Measurements from ENCODE around the gene SLC2A4RG.

The SLC2A4RG gene

GRCh38 chr20:63699466-63700198 is 39.9 kb upstream of the SLC2A4RG start:
- no peak for DNase-seq (ENCODE audit: low read depth)

DNA sequence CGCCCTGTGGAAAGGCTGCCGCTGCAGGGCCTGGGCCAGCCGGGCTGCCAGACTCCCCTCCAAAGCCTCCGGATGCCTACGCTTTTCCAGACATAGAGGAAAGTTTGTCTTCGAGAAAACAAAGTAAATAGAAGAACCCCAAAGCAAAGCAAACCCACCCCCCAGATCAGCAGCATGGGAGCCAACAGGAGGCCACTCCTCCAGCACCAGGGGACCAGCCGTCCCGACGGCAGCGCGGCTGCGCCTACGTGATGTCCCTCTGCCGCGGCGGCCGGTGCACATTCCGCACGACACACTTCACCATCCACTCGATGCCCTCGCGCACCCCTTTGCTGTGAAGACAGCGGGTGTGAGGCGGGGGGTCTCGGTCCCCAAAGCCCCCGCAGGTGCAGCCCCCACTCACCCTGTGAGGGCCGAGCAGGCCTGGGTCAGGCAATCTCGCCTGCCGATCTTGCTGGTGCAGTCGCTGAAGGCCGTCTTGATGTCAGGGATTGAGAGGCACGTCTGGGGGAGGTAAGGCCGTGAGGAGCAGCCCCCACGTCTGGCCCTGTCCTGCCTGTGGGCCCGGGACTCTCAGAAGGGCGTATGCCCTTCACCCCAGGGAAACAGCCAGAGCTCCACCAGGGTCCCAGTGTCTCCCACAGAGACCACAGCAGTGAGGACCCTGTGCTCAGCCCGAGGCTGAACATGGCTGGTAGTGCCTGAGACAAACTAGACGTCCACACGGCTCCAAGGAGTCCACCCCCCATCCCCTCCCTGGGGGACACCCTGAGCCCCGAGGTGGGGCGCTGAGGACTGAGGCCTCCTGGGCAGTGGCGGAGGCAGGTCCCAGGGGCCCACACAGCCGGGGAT is 39.2 kb upstream of the SLC2A4RG start:
- DNase-seq (ENCODE audit: low read depth), result no peak

GRCh38 chr20:63701051-63701328 is 38.6 kb upstream of the SLC2A4RG start:
- DNase-seq (ENCODE audit: low read depth), result no peak

GRCh38 chr20:63701329-63702035 is 38.1 kb upstream of the SLC2A4RG start:
- no peak for DNase-seq (ENCODE audit: low read depth)

DNA sequence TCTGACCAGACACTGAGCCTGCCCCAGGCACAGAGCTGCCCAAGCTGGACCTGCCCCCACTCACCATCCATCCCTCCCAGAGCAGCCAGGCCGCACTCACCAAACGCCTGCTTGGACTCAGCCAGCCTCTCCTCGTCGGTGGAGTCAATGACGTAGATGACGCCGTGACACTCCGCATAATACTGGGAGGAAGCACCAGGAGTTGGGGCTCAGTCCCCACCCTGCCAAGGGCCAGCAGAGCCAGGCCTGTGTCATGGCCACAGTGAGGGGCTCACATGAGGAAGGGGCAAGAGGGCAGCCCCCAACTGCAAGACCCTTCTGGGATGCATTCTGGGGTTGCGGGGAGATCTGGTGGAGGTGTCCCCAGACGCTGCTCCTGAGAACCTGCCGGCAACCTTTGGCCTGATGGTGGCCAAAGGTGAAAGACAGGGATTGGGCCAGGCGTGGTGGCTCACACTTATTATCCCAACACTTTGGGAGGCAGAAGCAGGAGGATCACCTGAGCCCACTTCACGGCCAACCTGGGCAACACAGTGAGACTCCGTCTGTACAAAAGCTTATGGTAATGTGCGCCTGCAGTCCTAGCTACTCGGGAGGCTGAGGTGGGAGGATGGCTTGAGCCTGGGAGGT is 37.4 kb upstream of the SLC2A4RG start:
- no peak for DNase-seq (ENCODE audit: low read depth)

GRCh38 chr20:63702751-63703470 is 36.7 kb upstream of the SLC2A4RG start:
- DNase-seq (ENCODE audit: low read depth), result no peak

DNA sequence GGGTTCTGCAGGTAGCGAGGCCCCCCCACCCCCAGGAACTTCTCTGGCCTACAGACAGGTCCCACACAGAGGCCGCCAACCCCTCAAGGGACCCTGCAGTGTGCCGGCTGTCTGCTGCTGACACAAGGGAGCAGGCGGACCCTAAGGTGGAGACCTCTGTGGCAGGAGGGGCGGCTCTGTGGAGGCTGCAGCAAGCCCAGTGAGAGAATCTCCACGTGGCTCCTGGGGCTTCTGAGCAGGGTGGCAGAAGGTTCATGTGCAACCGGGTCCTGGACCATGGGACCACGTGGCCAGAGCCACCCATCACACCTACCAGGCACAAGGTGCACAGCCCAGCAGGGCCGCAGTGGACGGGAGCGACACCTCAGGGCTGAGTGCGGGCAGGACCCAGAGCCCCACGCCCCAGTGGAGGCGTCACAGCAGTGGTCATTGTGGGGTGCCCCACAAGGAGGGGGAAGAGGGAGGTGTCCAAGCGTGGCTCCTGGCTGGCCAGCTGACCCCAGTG is 36.1 kb upstream of the SLC2A4RG start:
- DNase-seq (ENCODE audit: low read depth), result no peak

- DNase-seq (ENCODE audit: low read depth), result no peak
These were observed 35.4 kb upstream of the SLC2A4RG start for GRCh38 chr20:63703976-63704748.

DNA sequence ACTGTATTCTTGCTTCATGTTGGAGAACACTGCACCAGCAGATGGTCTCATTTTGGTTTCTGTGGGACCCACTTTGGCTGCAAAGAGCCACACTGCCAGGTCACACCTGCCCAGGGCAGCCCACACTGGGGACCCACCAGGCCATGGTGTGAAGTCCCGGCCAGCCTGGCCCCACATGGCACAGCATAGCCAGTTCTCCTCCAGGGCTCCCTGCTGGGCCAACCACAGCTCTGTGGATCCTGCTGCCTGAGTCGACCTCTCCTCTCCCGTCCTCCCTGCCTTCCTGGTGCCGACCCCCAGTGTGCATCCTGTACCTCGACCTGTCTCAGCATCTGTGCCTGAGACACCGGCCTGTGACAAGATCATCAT is 34.8 kb upstream of the SLC2A4RG start:
- DNase-seq (ENCODE audit: low read depth), result no peak

DNA sequence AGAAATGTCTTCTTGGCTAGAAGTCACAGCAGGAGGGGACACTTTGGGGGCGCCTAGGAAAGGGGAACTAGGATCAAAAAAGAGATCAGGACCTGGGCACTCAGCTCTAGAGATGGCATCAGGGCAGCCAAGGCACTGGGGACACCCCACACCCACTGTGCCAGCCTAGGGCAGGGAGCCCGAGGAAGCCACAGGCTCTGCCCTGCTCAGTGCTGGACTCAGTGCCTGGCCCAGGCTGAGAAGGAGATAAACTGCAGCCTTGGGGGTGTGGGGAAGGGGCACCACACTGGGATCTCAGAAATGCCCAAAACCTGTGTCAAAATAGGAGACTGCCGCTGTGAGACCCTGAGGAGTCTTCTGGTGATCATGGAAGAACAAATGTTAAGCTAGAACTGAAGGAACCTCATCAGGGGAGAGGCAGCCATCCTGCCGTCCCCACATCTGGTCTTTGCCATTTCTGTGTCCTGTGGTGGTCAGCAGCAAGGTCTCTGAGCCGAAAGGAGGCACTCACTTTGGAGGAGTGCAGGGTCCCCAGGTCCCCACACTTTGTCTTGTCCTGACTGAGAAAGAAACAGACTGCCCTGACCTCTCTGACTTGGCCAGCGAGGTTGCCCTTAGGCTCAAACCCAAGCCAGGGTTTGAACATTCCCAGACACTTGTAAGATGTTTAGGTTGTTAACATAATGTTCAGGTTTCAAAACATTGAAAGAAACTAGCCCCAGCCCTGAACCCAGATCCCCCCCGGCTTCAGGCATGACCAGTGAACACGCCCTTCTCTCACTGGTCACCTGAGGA is 34.1 kb upstream of the SLC2A4RG start:
- no peak for DNase-seq (ENCODE audit: low read depth)

- DNase-seq (ENCODE audit: low read depth), result no peak
These were observed 33.4 kb upstream of the SLC2A4RG start for GRCh38 chr20:63706027-63706695.

DNA sequence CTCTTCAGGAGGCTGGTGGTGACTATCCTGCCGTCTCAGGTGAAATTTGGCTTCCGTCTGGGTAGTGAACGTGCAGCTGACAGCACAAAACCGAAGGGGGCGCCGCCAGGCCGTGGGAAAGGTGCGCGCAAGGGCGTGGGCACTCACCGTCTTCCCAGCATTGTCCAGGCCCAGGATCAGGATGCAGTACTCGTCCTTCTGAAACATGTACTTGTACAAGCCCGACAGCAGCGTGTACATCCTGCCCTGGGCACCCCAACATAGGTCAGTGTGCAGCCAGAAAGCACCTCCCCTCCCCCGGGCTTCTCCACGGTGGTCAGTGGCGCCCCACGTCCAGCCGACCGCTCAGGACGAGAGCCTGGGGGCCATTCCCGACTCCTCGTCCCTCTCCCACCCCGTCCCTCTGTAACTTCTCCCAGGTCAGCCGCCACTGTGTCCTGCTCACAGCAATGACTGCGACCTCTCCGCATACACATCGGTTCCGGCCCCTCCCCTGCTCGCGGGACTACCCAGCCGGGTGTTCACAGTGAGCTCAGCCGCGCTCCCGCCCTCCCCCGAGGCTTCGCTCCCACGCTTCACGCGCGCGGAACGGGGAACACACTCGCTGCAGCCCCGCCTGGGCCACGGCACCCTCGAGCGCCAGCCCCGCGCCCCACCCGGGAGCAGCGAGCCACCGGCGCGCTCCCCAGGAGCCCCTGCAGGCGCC is 32.6 kb upstream of the SLC2A4RG start:
- DNase-seq (ENCODE audit: low read depth), result no peak

DNA sequence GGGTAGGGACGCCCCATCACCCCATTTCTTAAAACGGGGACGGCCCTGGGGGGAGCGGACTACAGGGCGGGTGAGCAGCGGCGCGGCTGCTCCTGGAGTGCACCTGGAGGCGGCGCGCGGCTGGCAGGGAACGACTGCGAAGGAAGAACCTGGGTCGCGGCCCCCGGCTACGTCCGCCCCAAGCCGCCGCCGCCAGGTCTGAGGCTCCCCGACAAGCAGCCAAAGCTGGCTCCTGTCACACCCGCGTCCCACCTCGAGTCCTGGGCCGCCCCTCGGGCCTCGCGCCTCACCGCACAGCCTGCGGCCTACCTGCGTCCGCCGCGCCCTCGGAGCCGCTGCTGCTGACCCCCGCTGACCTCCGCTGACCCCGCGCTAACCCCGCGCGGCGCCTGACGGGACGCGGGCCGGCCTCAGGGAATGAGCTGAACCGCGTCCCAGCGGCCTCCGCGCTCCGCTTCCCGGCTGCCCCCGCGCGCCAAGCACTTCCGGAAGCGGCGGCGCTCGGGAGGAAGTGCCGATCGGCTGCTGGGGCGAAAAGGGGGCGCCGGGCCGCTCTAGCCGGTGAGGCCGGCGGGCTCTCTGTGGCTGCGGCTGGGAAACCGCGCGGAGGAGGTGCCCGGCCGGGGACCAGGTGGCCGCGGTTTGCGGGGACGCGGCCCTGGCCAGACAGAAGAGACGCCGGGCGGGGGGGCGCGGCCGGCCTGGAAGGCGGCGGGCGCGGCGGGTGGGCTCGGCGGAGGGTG is 31.8 kb upstream of the SLC2A4RG start, which contains the start of the genes ARFRP1 and ZGPAT:
ARFRP1 (minus strand) TSS at position 419 of the 743 bp plus-strand sequence. CDS start 885 bp downstream, outside the sequence.
ZGPAT (plus strand) TSS at position 482 of the 743 bp plus-strand sequence. CDS start 542 bp downstream, outside the sequence.
- DNase-seq (ENCODE audit: low read depth), result peak; percentile 60

- no peak for DNase-seq (ENCODE audit: low read depth)
These were observed 31.1 kb upstream of the SLC2A4RG start for GRCh38 chr20:63708301-63709148.

GRCh38 chr20:63709149-63709527 is 30.4 kb upstream of the SLC2A4RG start:
- DNase-seq (ENCODE audit: low read depth), result no peak

DNA sequence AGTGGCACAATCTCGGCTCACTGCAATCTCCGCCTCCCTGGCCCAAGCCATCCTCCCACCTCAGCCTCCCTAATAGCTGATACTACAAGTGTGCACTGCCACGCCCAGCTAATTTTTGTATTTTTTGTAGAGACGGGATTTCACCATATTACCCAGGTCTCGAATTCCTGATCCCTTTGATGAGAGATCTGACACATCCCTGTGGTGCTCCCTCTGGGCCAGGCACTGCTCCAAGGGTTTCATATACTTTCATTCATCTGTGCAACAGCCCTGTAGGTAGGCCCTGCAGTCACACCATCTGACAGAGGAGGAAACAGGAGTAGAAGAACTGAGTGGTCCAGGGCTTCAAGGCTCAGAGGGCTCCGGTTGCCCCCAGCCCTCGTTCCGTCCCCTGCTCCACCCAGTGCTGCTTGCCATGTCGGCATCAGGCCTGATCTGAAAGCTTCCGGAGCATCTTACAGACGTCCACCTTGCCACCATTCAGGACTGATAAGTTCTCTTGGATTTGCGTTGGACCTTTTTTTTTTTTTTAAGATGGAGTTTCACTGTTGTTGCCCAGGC is 28.4 kb upstream of the SLC2A4RG start:
- no peak for DNase-seq (ENCODE audit: low read depth)

DNA sequence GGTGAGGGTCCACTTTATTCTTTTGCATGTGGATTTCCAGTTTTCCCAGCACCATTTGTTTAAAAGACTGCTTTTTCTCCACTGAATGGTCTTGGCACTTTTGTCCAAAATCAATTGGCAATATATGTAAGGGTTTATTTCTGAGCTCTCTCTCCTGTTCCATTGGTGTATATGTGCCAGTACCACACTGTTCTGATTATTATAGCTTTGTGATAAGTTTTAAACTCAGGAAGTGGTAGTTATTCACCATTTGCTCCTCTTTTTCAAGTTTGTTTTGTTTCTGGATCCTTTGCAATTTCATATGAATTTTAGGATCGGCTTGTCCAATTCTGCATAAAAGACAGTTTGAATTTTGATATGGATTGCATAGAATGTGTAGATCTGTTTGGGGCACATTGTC is 27.4 kb upstream of the SLC2A4RG start:
- DNase-seq (ENCODE audit: low read depth), result no peak
